Mesenchymal stem cell (in vitro differentiated cells and primary cell): Measurements from ENCODE around the gene LTO1.

Source experiments
- DNase-seq: peaks from one replicate; pipeline ENCODE4 v3.0.0-alpha.2; 2013
- H2AFZ ChIP-seq: one replicate; pipeline ENCODE4 v1.6.1; 2013; ENCODE audit warnings: low read depth, mild to moderate bottlenecking, control low read depth, inconsistent platforms, low read length, moderate library complexity
- H2AK5ac ChIP-seq: 2 replicates; pipeline ENCODE4 v1.6.1; 2013; ENCODE audit warnings: low read length, moderate library complexity, mild to moderate bottlenecking, inconsistent platforms; ENCODE audit not compliant: severe bottlenecking
- H2BK120ac ChIP-seq: one replicate; pipeline ENCODE4 v1.6.1; 2013; ENCODE audit warnings: low read depth, mild to moderate bottlenecking, inconsistent platforms, low read length, moderate library complexity
- H2BK12ac ChIP-seq, 2 experiments: one replicate each; pipeline ENCODE4 v1.6.1; 2013; ENCODE audit warnings: inconsistent platforms in 2 of 2, low read length in 2 of 2, mild to moderate bottlenecking in 2 of 2, moderate library complexity in 2 of 2, control low read depth in 1 of 2
- H2BK15ac ChIP-seq: one replicate; pipeline ENCODE4 v1.6.1; 2013; ENCODE audit warnings: mild to moderate bottlenecking, low read depth, inconsistent platforms; ENCODE audit not compliant: poor library complexity, severe bottlenecking
- H2BK5ac ChIP-seq: 2 replicates; pipeline ENCODE4 v1.6.1; 2013; ENCODE audit warnings: low read depth, mild to moderate bottlenecking, low read length, control low read depth, inconsistent platforms; ENCODE audit not compliant: poor library complexity, severe bottlenecking
- H3K14ac ChIP-seq, 2 experiments: one replicate each; pipeline ENCODE4 v1.6.1; 2013; ENCODE audit warnings: inconsistent platforms in 2 of 2, low read length in 2 of 2, control low read depth in 1 of 2, mild to moderate bottlenecking in 1 of 2, moderate library complexity in 1 of 2
- H3K18ac ChIP-seq, 2 experiments: one replicate each; pipeline ENCODE4 v1.6.1; 2013; ENCODE audit warnings: inconsistent platforms in 2 of 2, low read length in 2 of 2, control low read depth in 1 of 2, low read depth in 1 of 2, mild to moderate bottlenecking in 1 of 2
- H3K23ac ChIP-seq, 2 experiments: one replicate each; pipeline ENCODE4 v1.6.1; 2013; ENCODE audit warnings: inconsistent platforms in 2 of 2, low read length in 2 of 2, mild to moderate bottlenecking in 2 of 2, moderate library complexity in 2 of 2, control low read depth in 1 of 2
- H3K27ac ChIP-seq: 2 replicates; pipeline ENCODE4 v1.5.1; 2013; ENCODE audit warnings: mild to moderate bottlenecking, moderate library complexity, low read length, control low read depth, inconsistent platforms; ENCODE audit not compliant: poor library complexity, severe bottlenecking
- H3K27me3 ChIP-seq, 2 experiments: 2 replicates each; pipeline versions ENCODE4 v1.6.1 to v1.7.0; 2013; ENCODE audit warnings: low read length in 2 of 2, mild to moderate bottlenecking in 2 of 2, moderate library complexity in 2 of 2, control low read depth in 1 of 2, inconsistent platforms in 1 of 2; ENCODE audit not compliant: control insufficient read depth in 1 of 2, insufficient read depth in 1 of 2
- H3K36me3 ChIP-seq, 2 experiments: 2 replicates each; pipeline versions ENCODE4 v1.6.1 to v1.7.0; 2013; ENCODE audit warnings: low read length in 2 of 2, control low read depth in 1 of 2, inconsistent platforms in 1 of 2, low read depth in 1 of 2, mild to moderate bottlenecking in 1 of 2; ENCODE audit not compliant: insufficient read depth in 2 of 2, control insufficient read depth in 1 of 2
- H3K4ac ChIP-seq, 2 experiments: one replicate each; pipeline ENCODE4 v1.6.1; 2013; ENCODE audit warnings: inconsistent platforms in 2 of 2, low read length in 2 of 2, mild to moderate bottlenecking in 2 of 2, moderate library complexity in 2 of 2, control low read depth in 1 of 2, low read depth in 1 of 2
- H3K4me1 ChIP-seq: 2 replicates; pipeline ENCODE4 v1.6.1; 2013; ENCODE audit warnings: low read depth, low read length, control low read depth; ENCODE audit not compliant: control insufficient read depth, insufficient read depth
- H3K4me2 ChIP-seq: 2 replicates; pipeline ENCODE4 v1.6.1; 2013; ENCODE audit warnings: low read length, mild to moderate bottlenecking, inconsistent platforms; ENCODE audit not compliant: poor library complexity, severe bottlenecking
- H3K4me3 ChIP-seq, 2 experiments: 2 replicates each; pipeline versions ENCODE4 v1.5.1 to v1.7.0; 2013; ENCODE audit warnings: low read length in 2 of 2, mild to moderate bottlenecking in 2 of 2, control low read depth in 1 of 2, low read depth in 1 of 2; ENCODE audit not compliant: insufficient read depth in 1 of 2
- H3K79me1 ChIP-seq: replicated peaks from 2 replicates; pipeline ENCODE4 v1.6.1; 2013; ENCODE audit warnings: mild to moderate bottlenecking, control low read depth, low read length, inconsistent platforms; ENCODE audit not compliant: poor library complexity, severe bottlenecking
- H3K9ac ChIP-seq: 2 replicates; pipeline ENCODE4 v1.7.0; 2013; ENCODE audit warnings: mild to moderate bottlenecking, low read length, moderate library complexity
- H3K9me3 ChIP-seq: 2 replicates; pipeline ENCODE4 v1.7.0; 2013; ENCODE audit warnings: mild to moderate bottlenecking, low read length; ENCODE audit not compliant: control insufficient read depth
- H4K8ac ChIP-seq: one replicate; pipeline ENCODE4 v1.6.1; 2013; ENCODE audit warnings: inconsistent platforms, mild to moderate bottlenecking, low read length, moderate library complexity
- H4K91ac ChIP-seq: one replicate; pipeline ENCODE4 v1.6.1; 2013; ENCODE audit warnings: mild to moderate bottlenecking, low read length, inconsistent platforms
- WGBS: methylation state at CpG from one replicate; pipeline ENCODE4 v1.1.7; 2013; ENCODE audit warnings: mixed read lengths; 5-methylcytosine and 5-hydroxymethylcytosine counted together

The LTO1 gene

GRCh38 chr11:69630424-69630823 lies 44.7 kb downstream of the LTO1 start:
- WGBS: 94% methylated on average over 8 of the region's 8 CpGs
- H3K79me1 ChIP-seq: no peaks in the 10 kb centered on the region
- DNase-seq: no peak

GRCh38 chr11:69630017-69630416 lies 45.1 kb downstream of the LTO1 start:
- H2BK5ac ChIP-seq: no peak overlapping the region
- WGBS: 100% methylated on average over 2 of the region's 2 CpGs
- no peak overlapping the region for H3K9ac ChIP-seq

More at GRCh38 chr11:69630424-69630823, 44.7 kb downstream of the LTO1 start:
- Histone ChIP-seq H3K27me3 (peaks cover 6 to 10% of the 10 kb centered on the region in 2 experiments), H3K18ac (no peak overlapping the region), H2BK5ac (no peak overlapping the region), H3K27ac (no peak overlapping the region), H2BK120ac (no peak overlapping the region), H3K4me3 (no peak overlapping the region), H3K36me3 (no peaks in the 10 kb centered on the region), H3K14ac (no peak overlapping the region), H4K8ac (no peak overlapping the region), H3K9ac (no peak overlapping the region), H2BK12ac (no peak overlapping the region), H3K4ac (no peak overlapping the region), H2AK5ac (no peak overlapping the region), H2AFZ (no peak overlapping the region), H3K4me1 (no peaks in the 10 kb centered on the region), H3K9me3 (peaks cover 10% of the 10 kb centered on the region), H4K91ac (no peak overlapping the region), H3K23ac (no peak overlapping the region), H2BK15ac (no peak overlapping the region), H3K4me2 (no peak overlapping the region)

GRCh38 chr11:69627551-69627950 lies 47.6 kb downstream of the LTO1 start:
- no peak overlapping the region for H3K4ac ChIP-seq
- H3K18ac ChIP-seq: no peak overlapping the region
- H2AFZ ChIP-seq: no peak overlapping the region
- no peak overlapping the region for H3K14ac ChIP-seq
- DNase-seq: no peak
- no peak overlapping the region for H2BK15ac ChIP-seq
- H3K4me3 ChIP-seq: no peak overlapping the region
- no peak overlapping the region for H2BK5ac ChIP-seq
- WGBS: 92% methylated on average over 14 of the region's 14 CpGs
- no peak overlapping the region for H3K27ac ChIP-seq
- no peak overlapping the region for H2BK120ac ChIP-seq
- H3K4me1 ChIP-seq: no peaks in the 10 kb centered on the region
- H3K9ac ChIP-seq: no peak overlapping the region
- H3K79me1 ChIP-seq: no peaks in the 10 kb centered on the region
- no peak overlapping the region for H3K23ac ChIP-seq
- H3K4me2 ChIP-seq: no peak overlapping the region
- H3K27me3 ChIP-seq: peaks cover 5 to 10% of the 10 kb centered on the region in 2 experiments
- no peak overlapping the region for H4K8ac ChIP-seq
- H2BK12ac ChIP-seq: no peak overlapping the region
- no peak overlapping the region for H2AK5ac ChIP-seq
- no peak overlapping the region for H4K91ac ChIP-seq
- no peaks in the 10 kb centered on the region for H3K36me3 ChIP-seq
- H3K9me3 ChIP-seq: peaks cover 10% of the 10 kb centered on the region

More at GRCh38 chr11:69630017-69630416, 45.1 kb downstream of the LTO1 start:
- Histone ChIP-seq H3K23ac (no peak overlapping the region), H3K4ac (no peak overlapping the region), H3K9me3 (peaks cover 10% of the 10 kb centered on the region), H3K4me2 (no peak overlapping the region), H2BK12ac (no peak overlapping the region), H2AFZ (no peak overlapping the region), H3K36me3 (no peaks in the 10 kb centered on the region), H2BK15ac (no peak overlapping the region), H3K27ac (no peak overlapping the region), H3K27me3 (peaks cover 9 to 14% of the 10 kb centered on the region in 2 experiments), H4K91ac (no peak overlapping the region), H3K18ac (no peak overlapping the region), H3K4me1 (no peaks in the 10 kb centered on the region), H4K8ac (no peak overlapping the region), H2BK120ac (no peak overlapping the region), H3K4me3 (no peak overlapping the region), H3K14ac (no peak overlapping the region), H2AK5ac (no peak overlapping the region), H3K79me1 (no peaks in the 10 kb centered on the region)
- no peak for DNase-seq

GRCh38 chr11:69625476-69625875 lies 49.7 kb downstream of the LTO1 start:
- H4K91ac ChIP-seq: no peak overlapping the region
- no peaks in the 10 kb centered on the region for H3K36me3 ChIP-seq

More at GRCh38 chr11:69625476-69625875, 49.7 kb downstream of the LTO1 start:
- Histone ChIP-seq H3K18ac (no peak overlapping the region), H3K4me2 (no peak overlapping the region), H3K9ac (no peak overlapping the region), H3K23ac (no peak overlapping the region), H2AK5ac (no peak overlapping the region), H3K27ac (no peak overlapping the region), H2AFZ (no peak overlapping the region), H3K4me3 (no peak overlapping the region), H3K9me3 (peaks cover 10% of the 10 kb centered on the region), H3K4me1 (no peaks in the 10 kb centered on the region), H3K4ac (no peak overlapping the region), H4K8ac (no peak overlapping the region), H3K27me3 (peaks cover 5 to 10% of the 10 kb centered on the region in 2 experiments), H2BK120ac (no peak overlapping the region), H3K79me1 (no peaks in the 10 kb centered on the region), H3K14ac (no peak overlapping the region), H2BK12ac (no peak overlapping the region), H2BK15ac (no peak overlapping the region), H2BK5ac (no peak overlapping the region)
- no peak for DNase-seq
- 96% methylated on average over 10 of the region's 10 CpGs for WGBS
